Right cardiac atrium (tissue), 5 donors: ENCODE measurements around the gene PRG3. TPM values are rescaled to one million over a fixed set of nuclear protein-coding genes. Genes with fewer than 3 reads are reported as not detected.
"Not testable (repeated sequence)": the region's sequence is repeated elsewhere in the genome, so short reads cannot be mapped to it uniquely, and the experiment has no call there.

ENCODE experiments used
- ATAC-seq, 2 donors: fragments of 200-7000 bp; cut with Tn5 transposase; one replicate each; pipeline versions ENCODE4 v1.8.0 to v1.9.1; 2020; ENCODE audit warnings: moderate library complexity in 2 of 2, mild to moderate bottlenecking in 1 of 2
- DNase-seq, 3 donors: peaks; one replicate each; pipeline ENCODE4 v3.0.0-alpha.2; 2020
- H3K27ac ChIP-seq: one replicate; pipeline ENCODE4 v1.5.1; 2013; ENCODE audit warnings: mild to moderate bottlenecking, low read length, control low read depth, moderate library complexity
- H3K27me3 ChIP-seq: one replicate; pipeline ENCODE4 v1.6.1; 2013; ENCODE audit not compliant: control insufficient read depth, insufficient read depth
- H3K4me1 ChIP-seq: one replicate; pipeline ENCODE4 v1.6.1; 2013; ENCODE audit warnings: low read length; ENCODE audit not compliant: control insufficient read depth, insufficient read depth
- H3K4me3 ChIP-seq: one replicate; pipeline ENCODE4 v1.5.1; 2013; ENCODE audit warnings: low read length, control low read depth
- H3K9me3 ChIP-seq: one replicate; pipeline ENCODE4 v1.6.1; 2013; ENCODE audit warnings: low read length; ENCODE audit not compliant: control insufficient read depth
- WGBS: extraction: QIAGEN DNeasy Blood & Tissue Kit; methylation state at CpG from one replicate; pipeline ENCODE4 v1.1.7; 2013; 5-methylcytosine and 5-hydroxymethylcytosine counted together
- intact Hi-C, 4 donors: fragments of 100-400 bp; cut with DNase I; formaldehyde crosslinking; loops; one replicate each; pipeline versions ENCODE4 v1.11.0 to v1.14.0; 2022 to 2023
- polyA plus RNA-seq: library from polyadenylated mRNA; stranded (reverse); fragments of 200-250 nt; gene quantifications from one replicate; pipeline ENCODE4 v1.2.3, GENCODE V29; 2013
- total RNA-seq, 4 donors: library from RNA; stranded (reverse); fragmentation: NEBNext Ultra II Directional; extraction: Animal tissue kit (Norgen Biotek cat#: 25700); gene quantifications; one replicate each; pipeline ENCODE4 v1.2.1, GENCODE V29; 2021
- donor health status: healthy with polysubstance abuse.
- donor health status: DM: no; HTN: yes; CAD: no.
- donor health status: DM: no; HTN: no; CAD: no.
- donor health status: DM: no; HTN: yes; CAD: no; lungs with severe emphysema.
- donor health status: DM: yes; HTN: yes; CAD: no.

Gene PRG3
- total and polyA plus RNA-seq, 5 donors = not detected

DNA sequence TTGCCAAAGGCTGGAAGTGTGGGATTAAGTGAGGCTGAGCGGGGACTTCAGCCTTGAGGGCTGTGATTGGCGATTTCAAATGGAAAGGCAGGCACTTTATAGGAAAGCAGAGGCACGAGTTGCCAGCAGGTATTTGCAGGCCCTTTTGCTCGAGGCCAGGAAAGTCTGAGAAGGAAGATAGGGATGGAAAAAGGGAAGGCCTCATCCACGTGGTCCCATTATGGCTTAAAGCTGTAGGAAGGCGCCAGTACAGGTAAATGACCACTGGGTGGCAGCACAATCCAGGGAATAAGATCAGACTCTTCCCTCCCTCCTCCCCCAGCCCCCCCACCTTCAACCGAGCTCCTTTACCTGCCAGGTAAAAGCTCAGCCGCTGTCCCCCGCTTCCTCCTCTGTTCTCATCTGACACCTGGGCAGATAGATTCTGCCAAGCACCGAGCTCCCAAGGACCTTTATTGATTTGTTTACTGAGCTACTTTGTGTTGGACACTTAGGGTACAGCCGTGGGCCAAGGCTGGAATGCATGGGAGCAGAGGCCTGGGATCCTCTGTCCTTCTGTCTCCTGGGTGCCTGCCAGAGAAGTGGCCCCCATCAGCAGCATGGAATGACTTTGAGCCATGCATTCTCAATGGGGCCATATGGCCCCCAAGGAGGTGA, 35.3 kb downstream of the PRG3 start:
- 17% methylated on average over 11 of the region's 11 CpGs for WGBS
- DNase-seq = peak; percentile 63 to 84 (median 81)

GRCh38 chr11:57344826-57345225, 36.1 kb downstream of the PRG3 start:
- Histone ChIP-seq H3K9me3 (no peaks in the 10 kb centered on the region), H3K4me3 (no peak overlapping the region), H3K27ac (no peak overlapping the region), H3K4me1 (no peaks in the 10 kb centered on the region), H3K27me3 (no peaks in the 10 kb centered on the region)
- ATAC-seq = no peak
- WGBS = 93% methylated on average over 10 of the region's 10 CpGs
- intact Hi-C loops = loop anchor here in 3 of 4 donors (5.0 to 10.0 kb wide), 6 partner anchors 110 to 300 kb away; partner anchors contain the start of gene YPEL4 (in 3 of the 3)
- no peak for DNase-seq

More for the DNA sequence above, 35.3 kb downstream of the PRG3 start:
- no peak overlapping the region for H3K27ac ChIP-seq
- peak; percentile 76 to 77 for ATAC-seq
- no peaks in the 10 kb centered on the region for H3K27me3 ChIP-seq
- no peak overlapping the region for H3K4me3 ChIP-seq
- intact Hi-C loops = loop anchor here in 3 of 4 donors (5.0 to 10.0 kb wide), 6 partner anchors 109 to 299 kb away; partner anchors contain the start of gene YPEL4 (in 3 of the 3)
- no peaks in the 10 kb centered on the region for H3K4me1 ChIP-seq
- H3K9me3 ChIP-seq = no peaks in the 10 kb centered on the region

DNA sequence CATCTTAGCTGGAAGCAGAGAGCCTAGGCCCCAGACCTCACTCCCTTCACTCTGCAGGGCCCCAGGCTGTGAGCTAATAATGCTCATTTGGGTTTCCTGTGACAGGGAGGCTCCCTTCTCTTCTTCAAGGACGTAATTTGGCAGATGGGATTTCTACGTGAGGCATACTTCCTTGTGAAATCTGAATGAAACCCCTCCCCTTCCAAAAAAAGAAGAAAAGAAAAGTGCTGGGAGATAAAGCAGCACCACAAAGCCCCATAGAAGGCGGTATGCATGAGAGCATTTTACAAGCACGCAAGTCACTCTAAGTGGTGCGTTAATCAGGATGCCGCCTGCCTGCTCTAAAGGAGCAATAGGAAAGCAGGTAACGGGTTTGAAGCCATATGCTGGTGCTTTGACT, 37.1 kb downstream of the PRG3 start:
- H3K4me3 ChIP-seq = no peak overlapping the region
- intact Hi-C loops = loop anchor here in 3 of 4 donors (10.0 kb wide), 2 partner anchors 111 to 301 kb away; partner anchors contain the start of gene YPEL4 (in 3 of the 3)
- ATAC-seq (no peak), DNase-seq (no peak)
- no peaks in the 10 kb centered on the region for H3K9me3 ChIP-seq
- H3K27ac ChIP-seq = no peak overlapping the region
- H3K4me1 ChIP-seq = no peaks in the 10 kb centered on the region
- no peaks in the 10 kb centered on the region for H3K27me3 ChIP-seq
- 67% methylated on average over 7 of the region's 7 CpGs for WGBS

- WGBS = 78% methylated on average over 11 of the region's 11 CpGs
- no peak overlapping the region for H3K27ac ChIP-seq
- H3K9me3 ChIP-seq = no peaks in the 10 kb centered on the region
- H3K4me3 ChIP-seq = no peak overlapping the region
- no peaks in the 10 kb centered on the region for H3K27me3 ChIP-seq
- DNase-seq (no peak), ATAC-seq (no peak)
- intact Hi-C loops = loop anchor here in 3 of 4 donors (10.0 kb wide), 2 partner anchors 112 to 302 kb away; partner anchors contain the start of gene YPEL4 (in 3 of the 3)
- no peaks in the 10 kb centered on the region for H3K4me1 ChIP-seq
These were observed 38.2 kb downstream of the PRG3 start for GRCh38 chr11:57342702-57343101.

DNA sequence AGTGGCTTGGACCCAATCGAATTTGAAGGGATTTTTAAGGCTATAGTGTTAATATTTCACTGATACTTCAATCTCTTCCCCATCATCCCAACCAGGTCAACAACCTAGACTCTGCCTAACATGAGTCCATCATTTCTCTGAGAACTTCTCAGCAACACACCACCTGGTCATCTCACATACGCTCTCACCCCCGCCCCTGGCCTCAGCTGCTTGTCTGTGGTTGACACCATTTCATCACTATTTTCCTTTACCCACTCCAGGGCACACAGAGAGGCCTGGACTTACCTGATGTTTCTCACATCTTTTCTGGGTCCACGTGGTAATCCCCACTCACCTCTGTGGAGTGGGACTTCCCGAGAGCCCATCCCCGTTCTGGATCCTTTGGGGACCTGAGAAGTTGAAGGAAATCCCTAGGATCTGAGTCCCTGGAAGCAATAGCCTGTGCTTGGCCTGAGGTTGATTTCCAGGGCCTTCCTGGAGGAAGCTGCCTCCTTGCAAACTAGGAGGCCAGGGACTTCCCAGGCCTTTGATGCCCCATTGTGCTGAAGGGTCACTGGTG, 39.6 kb downstream of the PRG3 start:
- no peak overlapping the region for H3K4me3 ChIP-seq
- peaks cover under 1% of the 10 kb centered on the region for H3K4me1 ChIP-seq
- no peaks in the 10 kb centered on the region for H3K27me3 ChIP-seq
- no peaks in the 10 kb centered on the region for H3K9me3 ChIP-seq
- no peak for ATAC-seq
- intact Hi-C loops = loop anchor here in 3 of 4 donors (10.0 kb wide), 2 partner anchors 113 to 303 kb away; partner anchors contain the start of gene YPEL4 (in 3 of the 3)
- H3K27ac ChIP-seq = no peak overlapping the region
- no peak for DNase-seq
- WGBS = 76% methylated on average over 6 of the region's 6 CpGs

DNA sequence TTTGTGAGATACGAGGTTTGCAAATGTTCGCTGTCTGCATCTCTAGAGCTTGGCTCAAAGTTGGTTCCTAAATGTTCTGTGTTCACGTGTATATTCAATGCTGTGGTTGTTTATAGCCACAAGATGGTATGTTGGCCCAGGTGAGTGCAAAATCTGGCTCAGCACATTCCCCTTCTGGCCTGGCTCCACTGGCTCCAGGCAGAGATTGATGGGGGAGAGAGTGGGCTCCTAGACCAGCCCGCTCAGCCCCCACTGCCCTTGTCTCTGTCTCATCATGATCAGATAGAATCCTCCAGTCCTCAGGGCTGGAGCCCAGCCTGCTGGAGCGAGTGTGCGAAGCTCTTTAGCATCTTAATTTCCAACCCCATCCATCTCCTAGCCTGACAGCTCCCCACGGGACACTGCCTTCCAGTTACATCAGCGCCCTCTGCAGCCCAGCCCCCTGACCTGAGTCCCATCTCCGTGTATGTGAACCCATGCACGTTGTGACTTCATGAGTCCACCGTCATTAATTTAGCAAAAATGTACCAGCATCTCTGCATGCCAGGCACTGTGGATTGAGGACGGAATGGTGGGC, 40.8 kb downstream of the PRG3 start:
- no peak for DNase-seq
- Histone ChIP-seq H3K27me3 (no peaks in the 10 kb centered on the region), H3K4me3 (no peak overlapping the region), H3K9me3 (no peaks in the 10 kb centered on the region), H3K27ac (no peak overlapping the region), H3K4me1 (peaks cover 2% of the 10 kb centered on the region)
- no peak for ATAC-seq
- intact Hi-C loops = loop anchor here in 3 of 4 donors (10.0 kb wide), 2 partner anchors 115 to 305 kb away; partner anchors contain the start of gene YPEL4 (in 3 of the 3)
- WGBS = 37% methylated on average over 12 of the region's 12 CpGs

DNA sequence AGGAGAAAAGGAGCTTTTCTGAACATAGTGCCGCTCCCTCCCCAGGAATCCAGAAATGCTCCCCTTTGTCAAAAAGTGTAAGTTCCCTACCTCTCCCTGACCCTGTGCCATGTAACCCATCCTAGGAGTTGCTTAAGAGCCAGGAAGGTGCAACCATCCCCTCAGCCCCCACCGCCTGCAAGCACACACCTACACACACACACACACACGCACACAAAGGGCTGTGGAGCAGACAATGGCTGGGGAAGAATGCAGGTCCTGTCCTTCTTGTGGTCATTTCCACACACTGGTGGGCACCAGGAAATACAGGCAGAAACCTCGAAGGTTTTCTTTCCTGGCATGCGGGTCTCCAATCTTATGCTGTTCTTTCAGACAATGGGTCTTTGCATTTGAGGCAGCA, 41.6 kb downstream of the PRG3 start:
- no peaks in the 10 kb centered on the region for H3K27me3 ChIP-seq
- intact Hi-C loops = no loop called here
- H3K27ac ChIP-seq = no peak overlapping the region
- H3K4me1 ChIP-seq = peaks cover 2% of the 10 kb centered on the region
- no peak overlapping the region for H3K4me3 ChIP-seq
- no peak for ATAC-seq
- DNase-seq = no peak
- 82% methylated on average over 5 of the region's 5 CpGs for WGBS
- no peaks in the 10 kb centered on the region for H3K9me3 ChIP-seq

GRCh38 chr11:57338142-57338541, 42.8 kb downstream of the PRG3 start, which contains the start of gene P2RX3:
Gene P2RX3 (plus strand): TSS chr11:57338352. CDS start chr11:57338551, 199 bp downstream.
- DNase-seq (no peak), ATAC-seq (no peak)
- 42% methylated on average over 4 of the region's 4 CpGs for WGBS
- intact Hi-C loops = no loop called here
- H3K27me3 ChIP-seq = no peaks in the 10 kb centered on the region
- no peaks in the 10 kb centered on the region for H3K9me3 ChIP-seq
- H3K4me1 ChIP-seq = peaks cover 2% of the 10 kb centered on the region
- no peak within 1 kb of the TSS for H3K27ac ChIP-seq
- H3K4me3 ChIP-seq = no peak within 1 kb of the TSS

GRCh38 chr11:57336856-57337255, 44.1 kb downstream of the PRG3 start:
- H3K4me1 ChIP-seq, H3K4me3 ChIP-seq, H3K27me3 ChIP-seq, intact Hi-C loops, H3K9me3 ChIP-seq, ATAC-seq, H3K27ac ChIP-seq: not testable (repeated sequence)
- DNase-seq = peak in 1 of 3 donors; percentile 4
- WGBS = 95% methylated on average over 6 of the region's 6 CpGs

DNA sequence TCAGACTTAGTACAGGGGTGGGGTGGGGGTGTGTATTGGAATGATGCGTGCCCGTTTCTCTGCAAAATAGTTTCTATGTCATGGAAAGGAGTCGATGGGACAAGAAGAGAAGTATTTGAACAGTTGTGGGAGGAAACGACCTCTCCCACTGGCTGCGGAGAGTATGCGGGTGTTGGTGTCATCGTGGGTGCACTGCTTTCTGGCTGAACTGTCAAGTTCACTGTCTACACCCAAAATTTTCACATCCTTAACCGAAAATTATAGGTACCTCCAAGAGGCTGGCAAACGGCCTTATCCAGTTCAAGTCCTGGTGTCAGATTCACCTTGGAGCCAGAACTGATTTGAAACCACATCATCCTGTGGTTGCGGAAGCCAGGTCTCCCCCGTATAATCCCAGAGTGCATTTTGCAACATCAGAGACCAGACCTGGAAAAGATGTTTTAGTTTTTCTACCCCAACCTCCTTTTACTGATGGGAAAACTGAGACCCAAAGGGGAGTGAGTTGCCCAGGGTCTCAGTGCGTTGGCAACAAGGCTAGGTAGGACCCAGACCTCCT, 44.8 kb downstream of the PRG3 start:
- peak in 1 of 3 donors; percentile 38 for DNase-seq
- Histone ChIP-seq H3K9me3 (no peaks in the 10 kb centered on the region), H3K4me3 (peak overlapping the region; percentile 96), H3K27ac (peak overlapping the region; percentile 55), H3K27me3 (no peaks in the 10 kb centered on the region), H3K4me1 (peaks cover 2% of the 10 kb centered on the region)
- WGBS = 33% methylated on average over 12 of the region's 12 CpGs
- peak in 1 of 2 donors; percentile 3 for ATAC-seq
- intact Hi-C loops = no loop called here
